Measurements from ENCODE around the gene DDR2. TPM values are rescaled to one million over a fixed set of nuclear protein-coding genes. Genes with fewer than 3 reads are reported as not detected.

DDR2 gene
- total RNA-seq, 1 donor from 2014 or later = 3.8 TPM

DNA sequence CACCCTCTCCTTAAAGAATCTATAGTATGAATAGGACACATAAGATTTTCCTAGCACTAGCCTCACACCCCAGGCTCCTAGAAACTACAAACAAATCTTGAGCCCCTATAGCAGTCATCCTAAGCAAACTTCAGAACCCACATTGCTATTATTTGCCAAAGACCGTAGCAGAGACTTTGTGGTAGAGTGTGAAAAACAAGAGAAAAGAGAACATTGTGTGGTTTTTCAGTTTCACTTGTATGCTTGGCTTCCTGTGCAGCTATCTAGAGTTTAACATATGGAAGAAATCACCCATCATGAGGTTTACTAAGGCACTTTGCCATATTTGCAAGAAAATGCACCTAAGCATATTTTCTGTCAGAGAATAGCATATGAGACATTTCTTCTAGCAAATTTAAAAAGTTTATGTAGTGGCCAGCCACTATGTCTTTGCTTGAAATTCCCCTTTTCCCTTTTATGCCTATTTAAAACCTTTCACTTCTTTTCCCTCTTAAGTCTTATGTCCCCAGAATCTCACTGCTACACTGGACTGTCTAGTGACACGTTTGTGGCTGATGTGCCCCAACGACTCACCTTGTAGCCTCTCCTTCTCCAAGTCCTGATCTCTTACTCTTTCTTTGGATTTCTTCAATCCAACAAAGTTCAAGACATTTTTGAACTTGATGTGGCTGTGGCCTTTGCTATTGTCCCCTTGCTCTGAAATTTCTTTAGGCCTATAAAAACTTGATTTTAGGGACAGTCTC, 203.1 kb downstream of the DDR2 start:
- TF ChIP-seq, protein P1, sequence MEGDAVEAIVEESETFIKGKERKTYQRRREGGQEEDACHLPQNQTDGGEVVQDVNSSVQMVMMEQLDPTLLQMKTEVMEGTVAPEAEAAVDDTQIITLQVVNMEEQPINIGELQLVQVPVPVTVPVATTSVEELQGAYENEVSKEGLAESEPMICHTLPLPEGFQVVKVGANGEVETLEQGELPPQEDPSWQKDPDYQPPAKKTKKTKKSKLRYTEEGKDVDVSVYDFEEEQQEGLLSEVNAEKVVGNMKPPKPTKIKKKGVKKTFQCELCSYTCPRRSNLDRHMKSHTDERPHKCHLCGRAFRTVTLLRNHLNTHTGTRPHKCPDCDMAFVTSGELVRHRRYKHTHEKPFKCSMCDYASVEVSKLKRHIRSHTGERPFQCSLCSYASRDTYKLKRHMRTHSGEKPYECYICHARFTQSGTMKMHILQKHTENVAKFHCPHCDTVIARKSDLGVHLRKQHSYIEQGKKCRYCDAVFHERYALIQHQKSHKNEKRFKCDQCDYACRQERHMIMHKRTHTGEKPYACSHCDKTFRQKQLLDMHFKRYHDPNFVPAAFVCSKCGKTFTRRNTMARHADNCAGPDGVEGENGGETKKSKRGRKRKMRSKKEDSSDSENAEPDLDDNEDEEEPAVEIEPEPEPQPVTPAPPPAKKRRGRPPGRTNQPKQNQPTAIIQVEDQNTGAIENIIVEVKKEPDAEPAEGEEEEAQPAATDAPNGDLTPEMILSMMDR (IDR thresholded peaks at IDR 0.05; ENCODE audit: insufficient read depth, low read length, poor library complexity, severe bottlenecking) = no peak
- Histone ChIP-seq H3K27me3 (ENCODE audit: control insufficient read depth, insufficient read depth, low read length) (no peaks in the 10 kb centered on the region), H3K36me3 (ENCODE audit: control insufficient read depth, insufficient read depth, low read length) (no peaks in the 10 kb centered on the region), H3K4me3 (ENCODE audit: low read depth, low read length) (no peak overlapping the region)
- DNase-seq (ENCODE audit: low read depth) = no peak

Other genes with a start within 250 kb of the DDR2 start
- not detected in 2 replicates for gene SH2D1B, start 220.3 kb upstream of the DDR2 start, total RNA-seq
- 56.5 and 61.2 TPM in 2 replicates for gene UHMK1, start 134.6 kb upstream of the DDR2 start, total RNA-seq
- gene UAP1, start 70.7 kb upstream of the DDR2 start, total RNA-seq = 44.9 and 55.4 TPM in 2 replicates
- 23.1 and 32.3 TPM in 2 replicates for gene HSD17B7, start 158.2 kb downstream of the DDR2 start, total RNA-seq
- gene CCDC190, start 228.7 kb downstream of the DDR2 start, total RNA-seq = not detected in 2 replicates